GM13977 (cell line): ENCODE measurements around the gene MALRD1.

ENCODE experiments used
- DNase-seq: peaks from one replicate; pipeline ENCODE4 v3.0.0; 2012; ENCODE audit warnings: low spot score
- CTCF ChIP-seq: IDR thresholded peaks from 2 replicates; pipeline ENCODE4 v1.5.1; 2012; ENCODE audit warnings: mild to moderate bottlenecking, control low read depth; ENCODE audit not compliant: insufficient read depth; ENCODE audit errors: extremely low read depth, missing control alignments
- in situ Hi-C: fragments of 300-500 bp; cut with MboI; formaldehyde crosslinking; loops from one replicate; pipeline ENCODE4 v1.12.0; 2022; ENCODE audit warnings: low sequenced_read_pairs, low pct_unique_long_range_greater_than_20kb, mixed read lengths, inconsistent platforms; ENCODE audit not compliant: unreplicated experiment

MALRD1 gene

GRCh38 chr10:19195698-19196097, 147.1 kb downstream of the MALRD1 start:
- no peak for DNase-seq
- no peak for TF ChIP-seq CTCF
- in situ Hi-C loops: no loop called here

DNA sequence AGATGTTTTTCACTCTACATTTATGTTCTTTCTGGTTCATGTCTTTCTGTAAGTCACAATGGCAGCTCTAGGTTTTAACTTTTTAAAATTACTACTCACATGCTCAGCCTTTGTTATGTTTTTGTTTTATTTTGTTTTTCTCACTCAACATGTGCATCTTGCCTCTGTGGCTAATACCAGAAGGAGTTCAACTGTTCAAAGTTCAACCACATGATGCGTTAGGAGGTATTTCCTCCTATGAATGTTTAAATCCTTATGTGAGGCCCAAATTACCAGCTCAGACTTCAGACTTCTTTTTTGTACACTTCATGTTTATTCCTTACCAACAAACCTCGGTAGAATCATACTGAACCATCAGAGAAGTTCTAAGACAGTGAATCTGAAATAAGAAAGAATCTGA, 151.6 kb downstream of the MALRD1 start:
- no peak for TF ChIP-seq CTCF
- DNase-seq: no peak
- in situ Hi-C loops: no loop called here

- in situ Hi-C loops: no loop called here
- no peak for DNase-seq
- TF ChIP-seq CTCF: no peak
These were observed 155.8 kb downstream of the MALRD1 start for GRCh38 chr10:19204246-19204917.

DNA sequence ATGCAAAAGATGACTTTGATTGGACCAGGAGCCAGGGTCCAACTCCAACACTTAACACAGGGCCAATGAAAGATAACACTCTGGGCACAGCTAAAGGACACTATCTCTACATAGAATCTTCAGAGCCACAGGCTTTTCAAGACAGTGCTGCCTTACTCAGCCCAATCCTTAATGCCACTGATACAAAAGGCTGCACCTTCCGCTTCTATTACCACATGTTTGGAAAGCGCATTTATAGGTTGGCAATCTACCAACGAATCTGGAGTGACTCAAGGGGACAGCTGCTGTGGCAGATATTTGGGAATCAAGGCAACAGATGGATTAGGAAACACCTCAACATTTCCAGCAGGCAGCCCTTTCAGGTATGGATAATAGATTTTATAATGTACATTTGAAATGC, 160.7 kb downstream of the MALRD1 start:
- DNase-seq: no peak
- in situ Hi-C loops: no loop called here
- no peak for TF ChIP-seq CTCF

- DNase-seq: no peak
- TF ChIP-seq CTCF: no peak
- in situ Hi-C loops: no loop called here
These were observed 164.0 kb downstream of the MALRD1 start for GRCh38 chr10:19212590-19212989.

DNA sequence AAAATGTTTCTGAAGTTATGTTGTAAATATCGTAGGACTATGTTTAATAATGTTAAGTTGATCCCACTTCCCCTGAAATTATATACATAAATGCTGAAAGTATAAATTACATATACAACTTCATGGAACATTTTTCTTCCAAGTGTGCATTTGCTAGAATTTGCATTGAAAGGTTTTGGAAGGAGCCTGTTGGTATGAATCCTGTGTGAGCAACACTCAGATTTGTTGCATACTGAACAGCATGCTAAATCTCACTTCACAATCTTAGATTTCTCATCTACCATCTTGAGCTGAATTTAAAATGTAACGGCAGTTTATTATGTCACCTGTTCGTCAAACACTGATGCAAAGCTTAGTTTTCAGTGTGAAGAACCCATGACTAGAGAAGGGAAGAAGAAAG, 172.6 kb downstream of the MALRD1 start:
- no peak for TF ChIP-seq CTCF
- in situ Hi-C loops: no loop called here
- DNase-seq: no peak
